ENCODE results near the gene A4GALT.

A4GALT gene

GRCh38 chr22:42716221-42716620, 4.4 kb downstream of the A4GALT start:
- TF ChIP-seq POLR2AphosphoS5 (IDR thresholded peaks at IDR 0.05; ENCODE audit: low read depth, low read length), result no peak
- no peak for TF ChIP-seq FOXP2 (optimal IDR thresholded peaks at IDR 0.05; ENCODE audit: borderline replicate concordance, extremely low read depth, extremely low read length, insufficient read depth)
- no peak for TF ChIP-seq REST (IDR thresholded peaks at IDR 0.05; ENCODE audit: insufficient read depth in 1 of 2, low read depth in 2 of 2, low read length in 2 of 2)
- no peak for TF ChIP-seq TAF1 (IDR thresholded peaks at IDR 0.05; ENCODE audit: borderline replicate concordance, insufficient read depth, low read length)
- TF ChIP-seq SIN3A (IDR thresholded peaks at IDR 0.05; ENCODE audit: borderline replicate concordance, insufficient read depth, low read length), result no peak

GRCh38 chr22:42714768-42715390, 5.8 kb downstream of the A4GALT start:
- no peak for TF ChIP-seq REST (IDR thresholded peaks at IDR 0.05; ENCODE audit: insufficient read depth in 1 of 2, low read depth in 2 of 2, low read length in 2 of 2)
- no peak for TF ChIP-seq FOXP2 (optimal IDR thresholded peaks at IDR 0.05; ENCODE audit: borderline replicate concordance, extremely low read depth, extremely low read length, insufficient read depth)
- TF ChIP-seq POLR2AphosphoS5 (IDR thresholded peaks at IDR 0.05; ENCODE audit: low read depth, low read length), result no peak
- TF ChIP-seq SIN3A (IDR thresholded peaks at IDR 0.05; ENCODE audit: borderline replicate concordance, insufficient read depth, low read length), result no peak
- TF ChIP-seq TAF1 (IDR thresholded peaks at IDR 0.05; ENCODE audit: borderline replicate concordance, insufficient read depth, low read length), result no peak

GRCh38 chr22:42714308-42714707, 6.4 kb downstream of the A4GALT start:
- no peak for TF ChIP-seq SIN3A (IDR thresholded peaks at IDR 0.05; ENCODE audit: borderline replicate concordance, insufficient read depth, low read length)
- TF ChIP-seq REST (IDR thresholded peaks at IDR 0.05; ENCODE audit: insufficient read depth in 1 of 2, low read depth in 2 of 2, low read length in 2 of 2), result no peak
- no peak for TF ChIP-seq POLR2AphosphoS5 (IDR thresholded peaks at IDR 0.05; ENCODE audit: low read depth, low read length)
- no peak for TF ChIP-seq TAF1 (IDR thresholded peaks at IDR 0.05; ENCODE audit: borderline replicate concordance, insufficient read depth, low read length)
- TF ChIP-seq FOXP2 (optimal IDR thresholded peaks at IDR 0.05; ENCODE audit: borderline replicate concordance, extremely low read depth, extremely low read length, insufficient read depth), result no peak

- TF ChIP-seq REST (IDR thresholded peaks at IDR 0.05; ENCODE audit: insufficient read depth in 1 of 2, low read depth in 2 of 2, low read length in 2 of 2) (no peak), SIN3A (IDR thresholded peaks at IDR 0.05; ENCODE audit: borderline replicate concordance, insufficient read depth, low read length) (no peak), POLR2AphosphoS5 (IDR thresholded peaks at IDR 0.05; ENCODE audit: low read depth, low read length) (no peak), FOXP2 (optimal IDR thresholded peaks at IDR 0.05; ENCODE audit: borderline replicate concordance, extremely low read depth, extremely low read length, insufficient read depth) (no peak), TAF1 (IDR thresholded peaks at IDR 0.05; ENCODE audit: borderline replicate concordance, insufficient read depth, low read length) (no peak)
Observed at GRCh38 chr22:42711895-42712837, 8.5 kb downstream of the A4GALT start.
